Measurements from ENCODE around the gene SMURF2. TPM values are rescaled to one million over a fixed set of nuclear protein-coding genes. Genes with fewer than 3 reads are reported as not detected.
A peak's percentile ranks its signal among the peaks of the same experiment; 100 is the strongest.

Gene SMURF2
- total RNA-seq, 4 donors from 2014 or later: 18.2 to 28.0 (median 21.3) TPM

DNA sequence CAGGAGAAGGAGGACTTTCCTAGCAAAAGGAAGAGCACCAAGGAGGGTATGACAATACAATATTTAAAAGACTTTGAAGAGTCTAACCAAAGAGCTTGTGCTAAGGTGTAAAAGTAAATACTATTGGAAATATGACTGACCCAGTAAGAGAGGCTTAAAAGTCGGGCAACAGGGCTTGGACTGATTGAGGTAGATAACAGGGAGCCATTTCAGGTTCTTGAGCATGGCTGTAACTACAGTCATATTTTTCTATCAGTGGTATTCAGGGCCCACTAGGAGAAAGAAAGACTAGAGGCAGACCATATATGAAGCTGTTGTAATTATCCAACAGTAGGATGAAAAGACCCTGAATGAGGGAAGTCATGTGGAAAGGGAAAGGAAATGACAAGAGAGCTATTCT lies 62.3 kb downstream of the SMURF2 start:
- TF ChIP-seq, protein P1, sequence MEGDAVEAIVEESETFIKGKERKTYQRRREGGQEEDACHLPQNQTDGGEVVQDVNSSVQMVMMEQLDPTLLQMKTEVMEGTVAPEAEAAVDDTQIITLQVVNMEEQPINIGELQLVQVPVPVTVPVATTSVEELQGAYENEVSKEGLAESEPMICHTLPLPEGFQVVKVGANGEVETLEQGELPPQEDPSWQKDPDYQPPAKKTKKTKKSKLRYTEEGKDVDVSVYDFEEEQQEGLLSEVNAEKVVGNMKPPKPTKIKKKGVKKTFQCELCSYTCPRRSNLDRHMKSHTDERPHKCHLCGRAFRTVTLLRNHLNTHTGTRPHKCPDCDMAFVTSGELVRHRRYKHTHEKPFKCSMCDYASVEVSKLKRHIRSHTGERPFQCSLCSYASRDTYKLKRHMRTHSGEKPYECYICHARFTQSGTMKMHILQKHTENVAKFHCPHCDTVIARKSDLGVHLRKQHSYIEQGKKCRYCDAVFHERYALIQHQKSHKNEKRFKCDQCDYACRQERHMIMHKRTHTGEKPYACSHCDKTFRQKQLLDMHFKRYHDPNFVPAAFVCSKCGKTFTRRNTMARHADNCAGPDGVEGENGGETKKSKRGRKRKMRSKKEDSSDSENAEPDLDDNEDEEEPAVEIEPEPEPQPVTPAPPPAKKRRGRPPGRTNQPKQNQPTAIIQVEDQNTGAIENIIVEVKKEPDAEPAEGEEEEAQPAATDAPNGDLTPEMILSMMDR (IDR thresholded peaks at IDR 0.05): no peak
- no peak for TF ChIP-seq POLR2A (IDR thresholded peaks at IDR 0.05)
- no peak for TF ChIP-seq EP300 (IDR thresholded peaks at IDR 0.05)

DNA sequence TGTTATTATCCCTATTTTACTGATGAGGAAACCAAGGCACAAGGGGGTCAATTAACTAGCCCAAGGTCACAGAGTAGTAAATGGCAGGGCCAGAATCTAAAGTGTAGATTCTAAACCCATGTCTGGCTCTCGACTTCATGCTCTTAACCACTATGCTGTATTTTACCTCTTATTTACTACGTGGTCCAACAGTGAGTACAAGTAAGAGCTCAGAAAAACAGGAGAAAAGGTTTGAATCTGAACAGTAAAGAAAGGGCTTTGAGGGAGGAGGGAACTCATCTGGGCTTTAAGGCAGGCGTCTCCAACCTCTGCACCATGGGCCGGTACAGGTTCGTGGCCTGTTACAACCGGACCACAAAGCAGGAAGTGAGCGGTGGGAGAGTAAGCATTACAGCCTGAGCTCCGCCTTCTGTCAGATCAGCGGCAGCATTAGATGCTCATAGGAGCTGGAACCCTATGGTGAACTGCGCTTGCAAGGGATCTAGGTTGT lies 62.9 kb downstream of the SMURF2 start:
- no peak overlapping the region for H3K4me3 ChIP-seq
- TF ChIP-seq EP300 (IDR thresholded peaks at IDR 0.05): no peak
- TF ChIP-seq, protein P1 (IDR thresholded peaks at IDR 0.05): no peak
- no peak for TF ChIP-seq POLR2A (IDR thresholded peaks at IDR 0.05)
- WGBS, 2 donors: 61 to 81% methylated on average over 10 of the region's 10 CpGs

More for the DNA sequence above, 62.3 kb downstream of the SMURF2 start:
- no peak overlapping the region for H3K4me3 ChIP-seq
- H3K36me3 ChIP-seq: peaks cover 0 to 12% (median 0%) of the 10 kb centered on the region in 3 donors
- H3K4me1 ChIP-seq: peaks cover 0 to 36% (median 2%) of the 10 kb centered on the region in 4 donors
- no peak overlapping the region for H3K27ac ChIP-seq
- DNase-seq (ENCODE audit: low spot score in 2 of 2): no peak
- H3K27me3 ChIP-seq: no peaks in the 10 kb centered on the region
- H3K9me3 ChIP-seq: no peaks in the 10 kb centered on the region
- 83 to 97% methylated on average over 1 of the region's 1 CpG for WGBS, 2 donors

DNA sequence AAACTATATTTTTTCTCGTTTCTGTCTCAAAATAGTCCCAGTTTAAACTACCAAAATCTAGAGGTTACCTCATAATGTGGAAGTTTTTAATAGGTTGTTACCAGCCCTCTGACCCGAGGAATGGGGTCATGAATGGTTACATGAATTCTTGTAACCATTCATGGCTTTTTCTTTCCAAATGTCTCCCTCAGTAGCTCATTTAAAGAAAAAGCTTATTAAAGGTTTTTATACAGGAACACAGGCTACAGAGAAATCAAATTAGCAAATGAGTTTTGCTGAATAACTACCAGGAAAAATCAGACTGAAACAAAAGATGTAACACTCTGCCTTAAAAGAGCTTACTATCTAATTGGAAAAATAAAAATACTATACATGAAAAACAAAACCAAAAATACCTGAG lies 63.4 kb downstream of the SMURF2 start:
- TF ChIP-seq EP300 (IDR thresholded peaks at IDR 0.05) (no peak), POLR2A (IDR thresholded peaks at IDR 0.05) (no peak)
- TF ChIP-seq, protein P1 (IDR thresholded peaks at IDR 0.05): no peak
- 33 to 34% methylated on average over 2 of the region's 2 CpGs for WGBS, 2 donors
- H3K4me3 ChIP-seq: no peak overlapping the region
- no peak overlapping the region for H3K27ac ChIP-seq
- peaks cover 0 to 18% (median 0%) of the 10 kb centered on the region in 3 donors for H3K36me3 ChIP-seq
- H3K9me3 ChIP-seq: no peaks in the 10 kb centered on the region
- H3K27me3 ChIP-seq: no peaks in the 10 kb centered on the region
- peaks cover 0 to 28% (median 2%) of the 10 kb centered on the region in 4 donors for H3K4me1 ChIP-seq
- DNase-seq (ENCODE audit: low spot score in 2 of 2): no peak

More for the DNA sequence above, 62.9 kb downstream of the SMURF2 start:
- no peaks in the 10 kb centered on the region for H3K27me3 ChIP-seq
- H3K27ac ChIP-seq: no peak overlapping the region
- no peaks in the 10 kb centered on the region for H3K9me3 ChIP-seq
- peaks cover 0 to 18% (median 0%) of the 10 kb centered on the region in 3 donors for H3K36me3 ChIP-seq
- peak in 1 of 2 donors; percentile 17 for DNase-seq (ENCODE audit: low spot score in 2 of 2)
- peaks cover 0 to 32% (median 2%) of the 10 kb centered on the region in 4 donors for H3K4me1 ChIP-seq

DNA sequence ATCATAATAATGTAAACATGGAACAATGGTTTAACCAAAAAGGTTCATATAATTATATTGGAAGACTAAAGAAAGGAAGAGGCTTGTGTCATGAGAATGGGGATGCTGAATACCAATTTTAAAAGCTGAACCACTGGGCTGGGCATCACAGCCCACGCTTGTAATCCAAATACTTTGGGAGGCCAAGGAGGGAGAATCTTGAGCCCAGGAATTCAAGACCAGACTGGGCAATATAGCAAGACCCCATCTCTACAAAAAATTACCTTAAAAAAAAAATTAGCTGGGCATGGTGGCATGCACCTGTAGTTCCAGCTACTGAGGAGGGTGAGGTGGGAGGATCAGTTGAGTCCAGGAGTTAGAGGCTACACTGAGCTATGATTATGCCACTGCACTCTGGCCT lies 65.1 kb downstream of the SMURF2 start:
- no peak for DNase-seq (ENCODE audit: low spot score in 2 of 2)
- Histone ChIP-seq H3K27ac (no peak overlapping the region), H3K4me3 (no peak overlapping the region), H3K36me3 (peaks cover 0 to 32% (median 7%) of the 10 kb centered on the region in 3 donors), H3K4me1 (peaks cover 0 to 24% (median 2%) of the 10 kb centered on the region in 4 donors), H3K27me3 (no peaks in the 10 kb centered on the region), H3K9me3 (no peaks in the 10 kb centered on the region)
- 92 to 100% methylated on average over 1 of the region's 1 CpG for WGBS, 2 donors
- no peak for TF ChIP-seq POLR2A (IDR thresholded peaks at IDR 0.05)
- TF ChIP-seq EP300 (IDR thresholded peaks at IDR 0.05): no peak
- TF ChIP-seq, protein P1 (IDR thresholded peaks at IDR 0.05): no peak

DNA sequence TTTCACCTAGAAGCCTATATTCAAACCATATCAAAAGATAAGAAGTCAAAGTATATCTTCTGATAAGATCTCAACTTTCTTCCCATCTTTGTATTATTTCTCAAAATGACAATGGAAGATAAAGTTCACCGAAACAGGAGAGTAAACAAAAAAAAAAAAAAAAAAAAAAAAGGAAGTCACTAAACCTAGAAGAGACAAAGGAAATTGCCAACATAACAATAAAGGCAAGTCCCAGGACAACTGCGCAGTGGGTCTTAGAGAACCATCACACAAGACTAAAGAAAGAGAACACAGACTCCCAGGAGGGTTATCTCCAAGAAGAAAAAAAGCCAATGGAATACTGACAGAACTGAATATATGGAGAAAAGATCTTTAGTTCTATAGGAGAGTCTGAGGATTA lies 65.7 kb downstream of the SMURF2 start:
- WGBS, 2 donors: 86 to 93% methylated on average over 2 of the region's 2 CpGs
- peaks cover 0 to 32% (median 7%) of the 10 kb centered on the region in 3 donors for H3K36me3 ChIP-seq
- peaks cover 0 to 24% (median 2%) of the 10 kb centered on the region in 4 donors for H3K4me1 ChIP-seq
- H3K27me3 ChIP-seq: no peaks in the 10 kb centered on the region
- DNase-seq (ENCODE audit: low spot score in 2 of 2): no peak
- no peak overlapping the region for H3K27ac ChIP-seq
- TF ChIP-seq POLR2A (IDR thresholded peaks at IDR 0.05) (no peak), EP300 (IDR thresholded peaks at IDR 0.05) (no peak)
- TF ChIP-seq, protein P1 (IDR thresholded peaks at IDR 0.05): no peak
- H3K9me3 ChIP-seq: no peaks in the 10 kb centered on the region
- no peak overlapping the region for H3K4me3 ChIP-seq
